BLaER1 (cell line): Measurements from ENCODE around the gene RHOT2.

Experiments used
- H3K27ac ChIP-seq: shearing (Covaris generic); formaldehyde crosslinking; 2 replicates; pipeline ENCODE4 v1.8.1; 2022
- H3K27me3 ChIP-seq: shearing (Covaris generic); formaldehyde crosslinking; 2 replicates; pipeline ENCODE4 v1.8.1; 2022
- H3K36me3 ChIP-seq: shearing (Covaris generic); formaldehyde crosslinking; 2 replicates; pipeline ENCODE4 v1.8.1; 2022
- H3K4me1 ChIP-seq: shearing (Covaris generic); formaldehyde crosslinking; 2 replicates; pipeline ENCODE4 v1.8.1; 2022
- H3K4me2 ChIP-seq: shearing (Covaris generic); formaldehyde crosslinking; 2 replicates; pipeline ENCODE4 v1.8.1; 2022
- H3K4me3 ChIP-seq: shearing (Covaris generic); formaldehyde crosslinking; 2 replicates; pipeline ENCODE4 v1.8.1; 2022
- H3K9ac ChIP-seq: shearing (Covaris generic); formaldehyde crosslinking; 2 replicates; pipeline ENCODE4 v1.8.1; 2022
- H3K9me3 ChIP-seq: shearing (Covaris generic); formaldehyde crosslinking; 2 replicates; pipeline ENCODE4 v1.8.1; 2022
- H4K20me1 ChIP-seq: shearing (Covaris generic); formaldehyde crosslinking; 2 replicates; pipeline ENCODE4 v1.8.1; 2022
- Cebpa-rat ChIP-seq: shearing (Covaris generic); IDR thresholded peaks from 2 replicates; pipeline ENCODE4 v1.8.1; 2022

RHOT2 gene

GRCh38 chr16:658679-659571 is 9.0 kb upstream of the RHOT2 start:
- no peak overlapping the region for H3K27ac ChIP-seq
- H3K4me2 ChIP-seq = no peak overlapping the region
- no peak overlapping the region for H3K4me3 ChIP-seq
- H3K9ac ChIP-seq = no peak overlapping the region
- H3K9me3 ChIP-seq = no peaks in the 10 kb centered on the region
- H3K27me3 ChIP-seq = no peaks in the 10 kb centered on the region
- H3K4me1 ChIP-seq = peaks cover 27% of the 10 kb centered on the region
- TF ChIP-seq Cebpa-rat = no peak
- no peaks in the 10 kb centered on the region for H4K20me1 ChIP-seq
- peaks cover 64% of the 10 kb centered on the region for H3K36me3 ChIP-seq

- Histone ChIP-seq H4K20me1 (no peaks in the 10 kb centered on the region), H3K4me2 (no peak overlapping the region; the same call in 1 of the 2 replicates), H3K9ac (no peak overlapping the region), H3K36me3 (peaks cover 61% of the 10 kb centered on the region), H3K4me1 (peaks cover 34% of the 10 kb centered on the region), H3K4me3 (no peak overlapping the region), H3K27ac (no peak overlapping the region), H3K9me3 (no peaks in the 10 kb centered on the region), H3K27me3 (no peaks in the 10 kb centered on the region)
- TF ChIP-seq Cebpa-rat = no peak
Observed at GRCh38 chr16:659618-660017, 8.3 kb upstream of the RHOT2 start.

- no peak for TF ChIP-seq Cebpa-rat
- H3K9ac ChIP-seq = 0 out of 2 replicates have a peak overlapping the region, but pooled peaks have one; percentile 24
Observed at GRCh38 chr16:660132-660458, 7.8 kb upstream of the RHOT2 start.

GRCh38 chr16:660459-661183 is 7.3 kb upstream of the RHOT2 start:
- Histone ChIP-seq H3K4me3 (0 out of 2 replicates have a peak overlapping the region, but pooled peaks have one; percentile 33), H3K27ac (peak overlapping the region; percentile 68), H3K36me3 (peaks cover 51% of the 10 kb centered on the region)

More at GRCh38 chr16:660132-660458, 7.8 kb upstream of the RHOT2 start:
- no peaks in the 10 kb centered on the region for H3K27me3 ChIP-seq
- no peaks in the 10 kb centered on the region for H4K20me1 ChIP-seq
- peak overlapping the region; percentile 70 for H3K4me2 ChIP-seq
- peak overlapping the region; percentile 68 for H3K27ac ChIP-seq
- H3K4me1 ChIP-seq = peaks cover 39% of the 10 kb centered on the region
- H3K4me3 ChIP-seq = no peak overlapping the region
- no peaks in the 10 kb centered on the region for H3K9me3 ChIP-seq
- H3K36me3 ChIP-seq = peaks cover 56% of the 10 kb centered on the region

GRCh38 chr16:661184-661821 is 6.6 kb upstream of the RHOT2 start:
- Histone ChIP-seq H3K27me3 (no peaks in the 10 kb centered on the region), H3K9me3 (no peaks in the 10 kb centered on the region), H3K36me3 (peaks cover 46% of the 10 kb centered on the region), H3K4me1 (peaks cover 46% of the 10 kb centered on the region), H3K4me2 (peak overlapping the region; percentile 65), H4K20me1 (no peaks in the 10 kb centered on the region), H3K27ac (peak overlapping the region; percentile 63), H3K4me3 (0 out of 2 replicates have a peak overlapping the region, but pooled peaks have one; percentile 33), H3K9ac (peak overlapping the region; percentile 53; the same call in 1 of the 2 replicates)
- no peak for TF ChIP-seq Cebpa-rat

More at GRCh38 chr16:660459-661183, 7.3 kb upstream of the RHOT2 start:
- Histone ChIP-seq H3K9me3 (no peaks in the 10 kb centered on the region), H3K4me1 (peaks cover 43% of the 10 kb centered on the region), H3K9ac (peak overlapping the region; percentile 53; the same call in 1 of the 2 replicates), H3K4me2 (peak overlapping the region; percentile 70), H4K20me1 (no peaks in the 10 kb centered on the region), H3K27me3 (no peaks in the 10 kb centered on the region)
- no peak for TF ChIP-seq Cebpa-rat

- Histone ChIP-seq H4K20me1 (no peaks in the 10 kb centered on the region), H3K36me3 (peaks cover 42% of the 10 kb centered on the region), H3K4me1 (peaks cover 53% of the 10 kb centered on the region), H3K4me2 (no peak overlapping the region), H3K27ac (0 out of 2 replicates have a peak overlapping the region, but pooled peaks have one; percentile 63), H3K4me3 (no peak overlapping the region), H3K27me3 (no peaks in the 10 kb centered on the region), H3K9me3 (no peaks in the 10 kb centered on the region), H3K9ac (0 out of 2 replicates have a peak overlapping the region, but pooled peaks have one; percentile 6)
- no peak for TF ChIP-seq Cebpa-rat
Observed at GRCh38 chr16:662095-662494, 5.8 kb upstream of the RHOT2 start.

- Histone ChIP-seq H3K27me3 (no peaks in the 10 kb centered on the region), H3K4me3 (no peak overlapping the region), H3K9ac (no peak overlapping the region), H4K20me1 (no peaks in the 10 kb centered on the region), H3K36me3 (peaks cover 37% of the 10 kb centered on the region), H3K9me3 (no peaks in the 10 kb centered on the region), H3K4me2 (no peak overlapping the region), H3K4me1 (peaks cover 58% of the 10 kb centered on the region), H3K27ac (no peak overlapping the region)
- no peak for TF ChIP-seq Cebpa-rat
Observed at GRCh38 chr16:662597-662996, 5.3 kb upstream of the RHOT2 start.

GRCh38 chr16:666572-666971 is 1.4 kb upstream of the RHOT2 start:
- H3K9ac ChIP-seq = 0 out of 2 replicates have a peak overlapping the region, but pooled peaks have one; percentile 19
- peaks cover 43% of the 10 kb centered on the region for H3K36me3 ChIP-seq
- peak overlapping the region; percentile 95; the same call in 1 of the 2 replicates for H3K27ac ChIP-seq
- H3K4me3 ChIP-seq = no peak overlapping the region
- peak overlapping the region; percentile 26; the same call in 1 of the 2 replicates for H3K4me2 ChIP-seq
- peaks cover 33% of the 10 kb centered on the region for H4K20me1 ChIP-seq
- no peak for TF ChIP-seq Cebpa-rat
- no peaks in the 10 kb centered on the region for H3K27me3 ChIP-seq
- H3K4me1 ChIP-seq = peaks cover 58% of the 10 kb centered on the region
- H3K9me3 ChIP-seq = no peaks in the 10 kb centered on the region

- Histone ChIP-seq H3K36me3 (peaks cover 43% of the 10 kb centered on the region), H3K4me2 (peak overlapping the region; percentile 96), H3K27ac (peak overlapping the region; percentile 95), H3K4me3 (peak overlapping the region; percentile 100), H3K9ac (peak overlapping the region; percentile 99), H4K20me1 (peaks cover 37% of the 10 kb centered on the region), H3K9me3 (no peaks in the 10 kb centered on the region), H3K4me1 (peaks cover 53% of the 10 kb centered on the region), H3K27me3 (no peaks in the 10 kb centered on the region)
- TF ChIP-seq Cebpa-rat = no peak
Observed at GRCh38 chr16:667113-667779, 686 bp upstream of the RHOT2 start.
